RWPE2 (cell line): Measurements from ENCODE around the gene NAA38.

Experiments used
- ATAC-seq: fragments of 200-7000 bp; cut with Tn5 transposase; 3 replicates; pipeline ENCODE4 v1.9.1; 2021; ENCODE audit warnings: low read depth
- DNase-seq: peaks from one replicate; pipeline ENCODE4 v3.0.0-alpha.2; 2020; ENCODE audit warnings: low spot score
- H3K27ac ChIP-seq: fragments of 450-650 bp; 2 replicates; pipeline ENCODE4 v1.5.1; 2017; ENCODE audit warnings: mild to moderate bottlenecking; ENCODE audit not compliant: poor library complexity, severe bottlenecking
- H3K27me3 ChIP-seq: fragments of 250-450 bp; sonication (Bioruptor Pico); 2 replicates; pipeline ENCODE4 v1.5.1; 2021; ENCODE audit warnings: mild to moderate bottlenecking, moderate library complexity; ENCODE audit not compliant: insufficient read depth, poor library complexity, severe bottlenecking
- H3K36me3 ChIP-seq: fragments of 250-450 bp; sonication (Bioruptor Pico); 2 replicates; pipeline ENCODE4 v1.5.1; 2020; ENCODE audit warnings: low read depth, mild to moderate bottlenecking, moderate library complexity
- H3K4me1 ChIP-seq: fragments of 250-450 bp; sonication (Bioruptor Pico); 2 replicates; pipeline ENCODE4 v1.5.1; 2021; ENCODE audit warnings: mild to moderate bottlenecking, moderate library complexity; ENCODE audit not compliant: insufficient read depth, poor library complexity, severe bottlenecking
- H3K4me3 ChIP-seq: fragments of 250-450 bp; sonication (Bioruptor Pico); 2 replicates; pipeline ENCODE4 v1.5.1; 2021; ENCODE audit warnings: mild to moderate bottlenecking, moderate library complexity; ENCODE audit not compliant: severe bottlenecking
- H3K9me3 ChIP-seq: fragments of 250-450 bp; sonication (Bioruptor Pico); 2 replicates; pipeline ENCODE4 v1.5.1; 2021; ENCODE audit warnings: mild to moderate bottlenecking, moderate library complexity; ENCODE audit not compliant: severe bottlenecking
- TF ChIP-seq, protein P1 (sequence below): fragments of 450-650 bp; IDR thresholded peaks from one replicate; pipeline ENCODE4 v1.5.1; 2017; ENCODE audit warnings: mild to moderate bottlenecking, moderate library complexity; ENCODE audit not compliant: poor library complexity, severe bottlenecking

Gene NAA38

DNA sequence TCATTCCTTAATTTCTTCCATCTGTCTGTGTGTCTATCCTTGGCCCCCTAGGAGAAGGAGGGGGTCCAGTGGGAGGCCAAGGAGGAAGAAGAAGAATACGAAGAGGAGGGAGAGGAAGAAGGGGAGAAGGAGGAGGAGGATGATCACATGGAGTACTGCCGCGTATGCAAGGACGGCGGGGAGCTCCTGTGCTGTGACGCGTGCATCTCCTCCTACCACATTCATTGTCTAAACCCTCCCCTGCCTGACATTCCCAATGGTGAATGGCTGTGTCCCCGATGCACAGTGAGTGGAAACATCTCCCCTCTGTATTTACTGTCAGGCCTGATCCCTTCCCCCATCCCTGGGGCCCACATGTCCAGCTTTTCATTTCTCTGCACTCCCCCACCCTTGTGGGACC, 37.5 kb upstream of the NAA38 start:
- TF ChIP-seq, protein P1, sequence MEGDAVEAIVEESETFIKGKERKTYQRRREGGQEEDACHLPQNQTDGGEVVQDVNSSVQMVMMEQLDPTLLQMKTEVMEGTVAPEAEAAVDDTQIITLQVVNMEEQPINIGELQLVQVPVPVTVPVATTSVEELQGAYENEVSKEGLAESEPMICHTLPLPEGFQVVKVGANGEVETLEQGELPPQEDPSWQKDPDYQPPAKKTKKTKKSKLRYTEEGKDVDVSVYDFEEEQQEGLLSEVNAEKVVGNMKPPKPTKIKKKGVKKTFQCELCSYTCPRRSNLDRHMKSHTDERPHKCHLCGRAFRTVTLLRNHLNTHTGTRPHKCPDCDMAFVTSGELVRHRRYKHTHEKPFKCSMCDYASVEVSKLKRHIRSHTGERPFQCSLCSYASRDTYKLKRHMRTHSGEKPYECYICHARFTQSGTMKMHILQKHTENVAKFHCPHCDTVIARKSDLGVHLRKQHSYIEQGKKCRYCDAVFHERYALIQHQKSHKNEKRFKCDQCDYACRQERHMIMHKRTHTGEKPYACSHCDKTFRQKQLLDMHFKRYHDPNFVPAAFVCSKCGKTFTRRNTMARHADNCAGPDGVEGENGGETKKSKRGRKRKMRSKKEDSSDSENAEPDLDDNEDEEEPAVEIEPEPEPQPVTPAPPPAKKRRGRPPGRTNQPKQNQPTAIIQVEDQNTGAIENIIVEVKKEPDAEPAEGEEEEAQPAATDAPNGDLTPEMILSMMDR: no peak
- H3K36me3 ChIP-seq: peaks cover 75% of the 10 kb centered on the region
- no peak overlapping the region for H3K27ac ChIP-seq
- DNase-seq (no peak), ATAC-seq (no peak)
- H3K9me3 ChIP-seq: no peaks in the 10 kb centered on the region
- no peak overlapping the region for H3K4me3 ChIP-seq
- no peaks in the 10 kb centered on the region for H3K27me3 ChIP-seq
- no peaks in the 10 kb centered on the region for H3K4me1 ChIP-seq

DNA sequence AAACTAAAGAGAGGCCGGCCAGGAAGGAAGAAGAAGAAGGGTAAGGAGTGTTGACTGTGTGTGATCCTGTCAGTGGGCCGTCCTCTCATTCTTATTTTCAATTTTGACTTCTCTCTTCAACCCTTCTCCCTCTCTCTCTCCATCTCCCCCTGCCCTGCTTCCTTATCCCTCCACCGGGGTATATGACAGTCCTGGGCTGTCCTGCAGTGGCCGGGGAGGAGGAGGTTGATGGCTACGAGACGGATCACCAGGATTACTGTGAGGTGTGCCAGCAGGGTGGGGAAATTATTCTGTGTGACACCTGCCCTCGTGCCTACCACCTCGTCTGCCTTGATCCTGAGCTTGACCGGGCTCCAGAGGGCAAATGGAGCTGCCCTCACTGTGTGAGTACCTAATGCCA, 36.9 kb upstream of the NAA38 start:
- TF ChIP-seq, protein P1: no peak
- Histone ChIP-seq H3K27ac (no peak overlapping the region), H3K36me3 (peaks cover 74% of the 10 kb centered on the region)

DNA sequence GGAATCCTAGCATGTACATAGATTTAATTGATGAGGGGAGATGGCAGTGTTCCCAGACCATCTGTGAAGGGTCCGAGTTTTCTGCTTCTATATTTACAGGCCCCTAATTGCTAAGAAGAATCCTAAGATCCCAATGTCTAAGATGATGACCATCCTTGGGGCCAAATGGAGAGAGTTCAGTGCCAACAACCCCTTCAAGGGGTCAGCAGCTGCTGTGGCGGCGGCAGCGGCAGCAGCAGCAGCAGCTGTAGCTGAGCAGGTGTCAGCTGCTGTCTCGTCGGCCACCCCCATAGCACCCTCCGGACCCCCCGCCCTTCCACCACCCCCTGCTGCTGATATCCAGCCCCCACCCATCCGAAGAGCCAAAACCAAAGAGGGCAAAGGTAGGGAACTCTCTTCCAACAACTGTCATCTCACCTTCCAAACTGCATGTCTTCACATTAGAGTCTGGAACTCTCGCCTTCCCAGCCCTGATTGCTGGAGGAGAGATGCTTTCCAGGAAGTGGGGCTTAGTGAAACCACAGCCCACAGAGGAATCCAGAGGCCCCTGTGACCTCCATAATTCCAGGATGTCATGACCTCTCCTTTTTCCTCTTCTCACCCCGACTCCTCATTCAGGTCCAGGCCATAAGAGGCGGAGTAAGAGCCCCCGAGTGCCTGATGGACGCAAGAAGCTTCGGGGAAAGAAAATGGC, 36.0 kb upstream of the NAA38 start:
- ATAC-seq (no peak), DNase-seq (no peak)
- Histone ChIP-seq H3K27me3 (no peaks in the 10 kb centered on the region), H3K36me3 (peaks cover 65% of the 10 kb centered on the region), H3K4me3 (no peak overlapping the region), H3K4me1 (peaks cover 12% of the 10 kb centered on the region), H3K9me3 (no peaks in the 10 kb centered on the region), H3K27ac (no peak overlapping the region)
- TF ChIP-seq, protein P1: no peak

More for the DNA sequence above, 36.9 kb upstream of the NAA38 start:
- Histone ChIP-seq H3K9me3 (no peaks in the 10 kb centered on the region), H3K4me1 (peaks cover 3% of the 10 kb centered on the region), H3K27me3 (no peaks in the 10 kb centered on the region), H3K4me3 (no peak overlapping the region)
- ATAC-seq (no peak), DNase-seq (no peak)

DNA sequence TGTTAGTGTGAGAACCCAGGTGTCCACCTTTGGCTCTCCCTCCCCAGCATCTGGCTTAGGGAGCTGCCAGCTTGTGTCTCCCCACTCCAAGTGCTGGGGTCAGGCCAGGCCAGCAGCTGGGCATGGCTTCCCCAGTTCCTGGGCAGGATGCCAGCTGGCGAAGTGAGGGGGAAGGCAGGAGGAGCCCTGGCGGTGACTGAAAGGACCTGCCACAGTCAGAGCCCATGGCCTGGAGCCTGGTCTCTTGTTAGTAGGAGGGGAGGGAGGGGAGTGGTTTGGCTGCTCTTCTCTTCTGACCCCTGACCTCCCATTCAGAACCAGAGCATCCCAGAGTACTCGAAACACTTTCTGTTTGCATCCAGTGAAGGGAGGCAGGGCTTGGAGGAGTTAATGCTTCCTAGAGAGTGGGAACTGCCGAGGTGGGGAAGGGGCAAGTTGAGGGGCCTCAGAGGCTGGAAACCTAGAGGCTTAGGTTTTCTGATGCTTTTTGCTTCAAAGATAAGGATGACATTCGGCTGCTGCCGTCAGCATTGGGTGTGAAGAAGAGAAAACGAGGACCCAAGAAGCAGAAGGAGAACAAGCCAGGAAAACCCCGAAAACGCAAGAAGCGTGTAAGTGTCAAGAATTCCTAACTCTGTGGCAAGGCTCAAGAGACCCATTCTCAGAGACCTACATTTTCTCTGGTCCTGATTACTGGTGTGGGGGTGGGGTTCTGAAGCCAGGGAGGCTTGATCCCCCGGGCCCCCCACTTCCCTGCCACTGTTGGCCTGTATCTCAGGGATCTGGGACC, 32.0 kb upstream of the NAA38 start:
- TF ChIP-seq, protein P1: peak; percentile 17
- Histone ChIP-seq H3K4me3 (no peak overlapping the region), H3K27me3 (no peaks in the 10 kb centered on the region), H3K27ac (peak overlapping the region; percentile 94), H3K4me1 (peaks cover 19% of the 10 kb centered on the region), H3K9me3 (no peaks in the 10 kb centered on the region), H3K36me3 (peaks cover 31% of the 10 kb centered on the region)
- ATAC-seq: peak; percentile 56
- DNase-seq: peak; percentile 94
